GM18526 (cell line): ENCODE results near the gene SS18.

Experiments used
- POLR2A ChIP-seq: IDR thresholded peaks from 3 replicates; pipeline ENCODE4 v1.6.1; 2011; ENCODE audit not compliant: insufficient read length; ENCODE audit errors: extremely low read depth

SS18 gene

GRCh38 chr18:25983730-25984129, 106.7 kb downstream of the SS18 start:
- no peak for TF ChIP-seq POLR2A

- no peak for TF ChIP-seq POLR2A
Observed at GRCh38 chr18:25982961-25983360, 107.5 kb downstream of the SS18 start.

- TF ChIP-seq POLR2A = no peak
Observed at GRCh38 chr18:25982153-25982552, 108.3 kb downstream of the SS18 start.

GRCh38 chr18:25979369-25980040, 110.9 kb downstream of the SS18 start:
- TF ChIP-seq POLR2A = no peak

- no peak for TF ChIP-seq POLR2A
Observed at GRCh38 chr18:25976554-25976953, 113.9 kb downstream of the SS18 start.

GRCh38 chr18:25974630-25975077, 115.8 kb downstream of the SS18 start:
- no peak for TF ChIP-seq POLR2A
